Fibroblast of lung (primary cell): ENCODE results near the gene CEMIP. TPM values are rescaled to one million over a fixed set of nuclear protein-coding genes. Genes with fewer than 3 reads are reported as not detected.

Experiments
- DNase-seq, 2 donors: peaks; one replicate each; pipeline versions ENCODE4 v3.0.0 to v3.0.0-alpha.2; 2010; ENCODE audit warnings: low read depth in 2 of 2
- H2AFZ ChIP-seq: 2 replicates; pipeline ENCODE4 v1.5.1; 2012; ENCODE audit warnings: low read length, control low read depth, inconsistent platforms
- H3K27ac ChIP-seq: 2 replicates; pipeline ENCODE4 v1.5.1; 2011; ENCODE audit warnings: low read length, control low read depth; ENCODE audit not compliant: insufficient read depth
- H3K27me3 ChIP-seq: 2 replicates; pipeline ENCODE4 v1.5.1; 2011; ENCODE audit warnings: mild to moderate bottlenecking, low read length; ENCODE audit not compliant: control insufficient read depth, insufficient read depth
- H3K36me3 ChIP-seq: 2 replicates; pipeline ENCODE4 v1.5.1; 2011; ENCODE audit warnings: low read length; ENCODE audit not compliant: control insufficient read depth, insufficient read depth
- H3K4me1 ChIP-seq: 2 replicates; pipeline ENCODE4 v1.5.1; 2011; ENCODE audit warnings: low read length; ENCODE audit not compliant: control insufficient read depth, insufficient read depth; ENCODE audit errors: extremely low read depth
- H3K4me2 ChIP-seq: 2 replicates; pipeline ENCODE4 v1.5.1; 2011; ENCODE audit warnings: low read length, control low read depth; ENCODE audit not compliant: insufficient read depth; ENCODE audit errors: extremely low read depth
- H3K4me3 ChIP-seq, 4 experiments: fragments of 200-600 bp in 1 of 4; sonication (generic) in 1 of 4; replicated peaks in 1 of 4; 2 replicates each; pipeline ENCODE4 v1.5.1; 2011 to 2016; ENCODE audit warnings: low read length in 4 of 4, low read depth in 3 of 4, mild to moderate bottlenecking in 3 of 4, control low read depth in 2 of 4, inconsistent platforms in 1 of 4, mixed read lengths in 1 of 4; ENCODE audit not compliant: insufficient read depth in 1 of 4; ENCODE audit errors: control extremely low read depth in 1 of 4
- H3K79me2 ChIP-seq: 2 replicates; pipeline ENCODE4 v1.5.1; 2012; ENCODE audit warnings: mild to moderate bottlenecking, low read length, inconsistent platforms; ENCODE audit not compliant: control insufficient read depth, insufficient read depth
- H3K9ac ChIP-seq: 2 replicates; pipeline ENCODE4 v1.5.1; 2011; ENCODE audit warnings: mild to moderate bottlenecking, low read length, control low read depth; ENCODE audit not compliant: insufficient read depth
- H3K9me3 ChIP-seq: 2 replicates; pipeline ENCODE4 v1.5.1; 2012; ENCODE audit warnings: low read depth, low read length; ENCODE audit not compliant: control insufficient read depth, insufficient read depth
- H4K20me1 ChIP-seq: 2 replicates; pipeline ENCODE4 v1.5.1; 2011; ENCODE audit warnings: low read length; ENCODE audit not compliant: control insufficient read depth, insufficient read depth; ENCODE audit errors: extremely low read depth
- CTCF ChIP-seq, 2 donors: IDR thresholded peaks in 1 of 2; conservative IDR thresholded peaks in 1 of 2; 1 replicate in 1 of 2; 2 replicates in 1 of 2; pipeline ENCODE4 v1.5.1; 2011 to 2012; ENCODE audit warnings: low read length in 2 of 2, control low read depth in 1 of 2, inconsistent platforms in 1 of 2, low read depth in 1 of 2, mild to moderate bottlenecking in 1 of 2
- EZH2 ChIP-seq: IDR thresholded peaks from 2 replicates; pipeline ENCODE4 v1.5.1; 2012; ENCODE audit warnings: low read length, control low read depth, mild to moderate bottlenecking; ENCODE audit errors: missing control alignments
- polyA plus RNA-seq, 2 donors: library from polyadenylated mRNA; depleted of rRNA in 1 of 2; stranded (reverse) in 1 of 2; unstranded in 1 of 2; fragments of >200 nt; gene quantifications; 2 replicates each; pipeline ENCODE4 v1.2.1, GENCODE V29; 2011 to 2012; ENCODE audit warnings: missing spikeins in 1 of 2
- total RNA-seq: library from RNA; depleted of rRNA; stranded (reverse); fragments of >200 nt; gene quantifications from 2 replicates; pipeline ENCODE4 v1.2.1, GENCODE V29; 2014

The CEMIP gene
- total and polyA plus RNA-seq, 2 donors (not counting 1 experiment from before 2014, with no cell fraction given): 946 to 1,190 TPM

DNA sequence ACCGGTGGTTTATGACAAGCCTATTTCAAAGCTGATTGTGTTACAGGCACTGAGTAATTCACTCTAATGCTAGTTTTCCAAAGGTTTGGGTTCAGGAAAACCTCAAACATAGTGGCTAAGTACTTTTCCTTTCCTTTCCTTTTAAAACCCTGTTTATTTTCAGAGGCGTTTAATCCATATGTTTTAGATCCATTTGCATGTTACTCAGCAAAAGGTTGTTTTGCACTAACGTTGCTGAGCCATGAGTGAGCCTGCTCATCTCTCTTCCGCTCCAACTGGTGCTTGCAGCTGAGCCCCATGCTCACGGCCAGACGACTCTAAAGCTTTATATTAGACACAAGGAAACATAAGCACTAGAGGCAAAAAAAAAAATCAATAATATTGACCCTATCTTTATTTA is 9.4 kb downstream of the CEMIP start:
- TF ChIP-seq EZH2 (no peak), CTCF (conservative IDR thresholded peaks at IDR 0.05 in 1 of 2, IDR thresholded peaks at IDR 0.05 in 1 of 2; ENCODE audit: low read depth in 1 of 2, low read length in 2 of 2) (no peak)
- Histone ChIP-seq H3K27me3 (no peaks in the 10 kb centered on the region), H3K27ac (peak overlapping the region; percentile 38), H3K36me3 (peaks cover 9% of the 10 kb centered on the region), H3K4me1 (no peaks in the 10 kb centered on the region), H3K4me3 (no peak overlapping the region), H3K9ac (no peak overlapping the region), H4K20me1 (no peaks in the 10 kb centered on the region), H3K79me2 (no peaks in the 10 kb centered on the region), H3K9me3 (no peaks in the 10 kb centered on the region), H2AFZ (no peak overlapping the region), H3K4me2 (no peak overlapping the region)
- DNase-seq: peak in 1 of 2 donors; percentile 15

GRCh38 chr15:80789296-80789695 is 10.1 kb downstream of the CEMIP start:
- Histone ChIP-seq H3K27me3 (no peaks in the 10 kb centered on the region), H4K20me1 (no peaks in the 10 kb centered on the region), H3K4me1 (no peaks in the 10 kb centered on the region), H3K4me3 (peak overlapping the region in 1 of 4 experiments; percentile 8), H3K4me2 (no peak overlapping the region), H3K79me2 (no peaks in the 10 kb centered on the region), H3K27ac (peak overlapping the region; percentile 38), H3K36me3 (peaks cover 8% of the 10 kb centered on the region), H3K9me3 (no peaks in the 10 kb centered on the region), H2AFZ (no peak overlapping the region), H3K9ac (no peak overlapping the region)
- DNase-seq: peak in 1 of 2 donors; percentile 45
- TF ChIP-seq CTCF (conservative IDR thresholded peaks at IDR 0.05 in 1 of 2, IDR thresholded peaks at IDR 0.05 in 1 of 2; ENCODE audit: low read depth in 1 of 2, low read length in 2 of 2): no peak
- TF ChIP-seq EZH2: no peak

DNA sequence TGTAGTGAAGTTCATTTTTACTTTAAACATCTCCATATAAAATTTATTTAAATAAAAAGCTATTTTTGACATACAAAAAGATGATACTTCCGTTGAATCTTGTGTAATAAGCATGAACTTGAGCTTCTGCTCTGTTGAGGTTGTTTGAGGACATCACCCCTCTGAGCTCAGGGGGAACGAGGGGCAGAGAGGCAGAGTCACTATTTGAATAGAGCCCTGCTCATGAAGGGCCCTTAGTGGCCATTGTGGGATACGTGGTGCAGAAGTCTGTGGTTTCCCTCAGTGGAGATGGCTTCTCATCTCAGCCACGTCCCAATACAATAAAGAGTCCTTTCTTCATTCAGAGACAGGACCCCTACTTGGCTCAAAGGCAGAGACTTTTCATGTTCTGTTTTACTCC is 10.6 kb downstream of the CEMIP start:
- H3K27me3 ChIP-seq: no peaks in the 10 kb centered on the region
- no peak overlapping the region for H3K4me3 ChIP-seq
- no peaks in the 10 kb centered on the region for H3K79me2 ChIP-seq
- H3K9me3 ChIP-seq: no peaks in the 10 kb centered on the region
- no peak overlapping the region for H3K27ac ChIP-seq
- no peak overlapping the region for H3K4me2 ChIP-seq
- no peak overlapping the region for H2AFZ ChIP-seq
- no peak for TF ChIP-seq EZH2
- TF ChIP-seq CTCF (conservative IDR thresholded peaks at IDR 0.05 in 1 of 2, IDR thresholded peaks at IDR 0.05 in 1 of 2; ENCODE audit: low read depth in 1 of 2, low read length in 2 of 2): no peak
- no peaks in the 10 kb centered on the region for H3K4me1 ChIP-seq
- H4K20me1 ChIP-seq: no peaks in the 10 kb centered on the region
- H3K9ac ChIP-seq: no peak overlapping the region
- H3K36me3 ChIP-seq: peaks cover 9% of the 10 kb centered on the region
- DNase-seq: no peak
